SK-N-SH treated with all-trans-retinoic acid at 6 μM for 48 hours (cell line): ENCODE measurements around the gene HIBCH.

Experiments
- ARNTL ChIP-seq: fragments of 450-650 bp; formaldehyde crosslinking; IDR thresholded peaks from 2 replicates; pipeline ENCODE4 v1.5.0; 2020; ENCODE audit warnings: low read depth, mild to moderate bottlenecking, moderate library complexity, borderline replicate concordance
- GLIS3 ChIP-seq: fragments of 250-450 bp; sonication (Bioruptor Pico); IDR thresholded peaks from 2 replicates; pipeline ENCODE4 v1.5.0; 2020; ENCODE audit warnings: mild to moderate bottlenecking, moderate library complexity
- PATZ1 ChIP-seq: fragments of 250-450 bp; sonication (Bioruptor Pico); IDR thresholded peaks from 2 replicates; pipeline ENCODE4 v1.8.0; 2020; ENCODE audit warnings: mild to moderate bottlenecking, moderate library complexity, borderline replicate concordance
- SNAI2 ChIP-seq: fragments of 250-450 bp; sonication (Bioruptor Pico); IDR thresholded peaks from 2 replicates; pipeline ENCODE4 v1.5.0; 2020; ENCODE audit warnings: mild to moderate bottlenecking, moderate library complexity
- TCF4 ChIP-seq: fragments of 250-450 bp; sonication (Bioruptor Pico); IDR thresholded peaks from 2 replicates; pipeline ENCODE4 v1.8.0; 2021; ENCODE audit warnings: mild to moderate bottlenecking, moderate library complexity, borderline replicate concordance
- TOX ChIP-seq: fragments of 250-450 bp; sonication (Bioruptor Pico); IDR thresholded peaks from 2 replicates; pipeline ENCODE4 v1.8.0; 2021; ENCODE audit warnings: mild to moderate bottlenecking, moderate library complexity, borderline replicate concordance
- TSHZ2 ChIP-seq: fragments of 250-450 bp; sonication (Bioruptor Pico); IDR thresholded peaks from 2 replicates; pipeline ENCODE4 v1.5.0; 2020; ENCODE audit warnings: mild to moderate bottlenecking, moderate library complexity
- ZC3H10 ChIP-seq: fragments of 250-450 bp; sonication (Bioruptor Pico); IDR thresholded peaks from 2 replicates; pipeline ENCODE4 v1.5.1; 2021; ENCODE audit warnings: mild to moderate bottlenecking, moderate library complexity
- ZFP3 ChIP-seq: fragments of 250-450 bp; sonication (Bioruptor Pico); IDR thresholded peaks from 2 replicates; pipeline ENCODE4 v1.5.0; 2020; ENCODE audit warnings: mild to moderate bottlenecking, moderate library complexity
- ZFP30 ChIP-seq: fragments of 450-650 bp; formaldehyde crosslinking; IDR thresholded peaks from 2 replicates; pipeline ENCODE4 v1.5.0; 2022; ENCODE audit warnings: mild to moderate bottlenecking, moderate library complexity
- TF ChIP-seq, protein P1 (sequence below): fragments of 250-450 bp; sonication (Bioruptor Pico); IDR thresholded peaks from 2 replicates; pipeline ENCODE4 v1.5.1; 2021; ENCODE audit warnings: mild to moderate bottlenecking, moderate library complexity
- TF ChIP-seq, protein P2 (sequence below): fragments of 250-450 bp; sonication (Bioruptor Pico); IDR thresholded peaks from 2 replicates; pipeline ENCODE4 v1.8.0; 2021; ENCODE audit warnings: low read depth, mild to moderate bottlenecking, moderate library complexity, borderline replicate concordance

DNA sequence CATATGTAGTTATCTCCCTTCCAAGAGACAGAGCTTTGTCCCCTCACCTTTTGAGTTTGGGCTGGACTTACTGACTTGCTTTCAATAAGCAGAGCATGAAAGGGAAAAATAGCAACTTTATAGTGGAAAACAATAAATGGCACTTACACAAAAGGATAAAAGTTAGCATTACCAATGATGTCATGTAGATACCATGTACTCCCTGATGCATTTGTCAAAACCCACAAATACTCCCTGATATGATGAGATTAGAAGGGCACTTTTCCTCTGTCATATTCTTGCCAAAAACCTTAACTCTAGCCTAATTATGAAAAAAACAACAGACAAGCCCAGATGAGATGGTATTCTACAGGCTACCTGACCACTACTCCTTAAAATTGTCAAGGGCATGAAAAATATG lies 16.0 kb downstream of the HIBCH start:
- TF ChIP-seq TSHZ2 (CRISPR knock-in tag) (no peak), PATZ1 (CRISPR knock-in tag) (no peak), ZFP3 (no peak), ARNTL (CRISPR knock-in tag) (no peak), TOX (CRISPR knock-in tag) (no peak), TCF4 (no peak), SNAI2 (CRISPR knock-in tag) (no peak), ZC3H10 (CRISPR knock-in tag) (no peak), GLIS3 (CRISPR knock-in tag) (no peak), ZFP30 (CRISPR knock-in tag) (no peak)
- TF ChIP-seq, protein P1, sequence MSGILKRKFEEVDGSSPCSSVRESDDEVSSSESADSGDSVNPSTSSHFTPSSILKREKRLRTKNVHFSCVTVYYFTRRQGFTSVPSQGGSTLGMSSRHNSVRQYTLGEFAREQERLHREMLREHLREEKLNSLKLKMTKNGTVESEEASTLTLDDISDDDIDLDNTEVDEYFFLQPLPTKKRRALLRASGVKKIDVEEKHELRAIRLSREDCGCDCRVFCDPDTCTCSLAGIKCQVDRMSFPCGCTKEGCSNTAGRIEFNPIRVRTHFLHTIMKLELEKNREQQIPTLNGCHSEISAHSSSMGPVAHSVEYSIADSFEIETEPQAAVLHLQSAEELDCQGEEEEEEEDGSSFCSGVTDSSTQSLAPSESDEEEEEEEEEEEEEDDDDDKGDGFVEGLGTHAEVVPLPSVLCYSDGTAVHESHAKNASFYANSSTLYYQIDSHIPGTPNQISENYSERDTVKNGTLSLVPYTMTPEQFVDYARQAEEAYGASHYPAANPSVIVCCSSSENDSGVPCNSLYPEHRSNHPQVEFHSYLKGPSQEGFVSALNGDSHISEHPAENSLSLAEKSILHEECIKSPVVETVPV (CRISPR knock-in tag), result no peak
- TF ChIP-seq, protein P2, sequence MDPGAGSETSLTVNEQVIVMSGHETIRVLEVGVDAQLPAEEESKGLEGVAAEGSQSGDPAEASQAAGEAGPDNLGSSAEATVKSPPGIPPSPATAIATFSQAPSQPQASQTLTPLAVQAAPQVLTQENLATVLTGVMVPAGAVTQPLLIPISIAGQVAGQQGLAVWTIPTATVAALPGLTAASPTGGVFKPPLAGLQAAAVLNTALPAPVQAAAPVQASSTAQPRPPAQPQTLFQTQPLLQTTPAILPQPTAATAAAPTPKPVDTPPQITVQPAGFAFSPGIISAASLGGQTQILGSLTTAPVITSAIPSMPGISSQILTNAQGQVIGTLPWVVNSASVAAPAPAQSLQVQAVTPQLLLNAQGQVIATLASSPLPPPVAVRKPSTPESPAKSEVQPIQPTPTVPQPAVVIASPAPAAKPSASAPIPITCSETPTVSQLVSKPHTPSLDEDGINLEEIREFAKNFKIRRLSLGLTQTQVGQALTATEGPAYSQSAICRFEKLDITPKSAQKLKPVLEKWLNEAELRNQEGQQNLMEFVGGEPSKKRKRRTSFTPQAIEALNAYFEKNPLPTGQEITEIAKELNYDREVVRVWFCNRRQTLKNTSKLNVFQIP (CRISPR knock-in tag), result no peak
